GM21381 (cell line): ENCODE results near the gene RIN1.
"Not testable (repeated sequence)": the region's sequence is repeated elsewhere in the genome, so short reads cannot be mapped to it uniquely, and the experiment has no call there.

Experiments used
- ATAC-seq: cut with Tn5 transposase; IDR thresholded peaks from one replicate; pipeline ENCODE4 v1.9.1; 2021; ENCODE audit warnings: mild to moderate bottlenecking, moderate library complexity; ENCODE audit not compliant: unreplicated experiment

Gene RIN1, protein sequence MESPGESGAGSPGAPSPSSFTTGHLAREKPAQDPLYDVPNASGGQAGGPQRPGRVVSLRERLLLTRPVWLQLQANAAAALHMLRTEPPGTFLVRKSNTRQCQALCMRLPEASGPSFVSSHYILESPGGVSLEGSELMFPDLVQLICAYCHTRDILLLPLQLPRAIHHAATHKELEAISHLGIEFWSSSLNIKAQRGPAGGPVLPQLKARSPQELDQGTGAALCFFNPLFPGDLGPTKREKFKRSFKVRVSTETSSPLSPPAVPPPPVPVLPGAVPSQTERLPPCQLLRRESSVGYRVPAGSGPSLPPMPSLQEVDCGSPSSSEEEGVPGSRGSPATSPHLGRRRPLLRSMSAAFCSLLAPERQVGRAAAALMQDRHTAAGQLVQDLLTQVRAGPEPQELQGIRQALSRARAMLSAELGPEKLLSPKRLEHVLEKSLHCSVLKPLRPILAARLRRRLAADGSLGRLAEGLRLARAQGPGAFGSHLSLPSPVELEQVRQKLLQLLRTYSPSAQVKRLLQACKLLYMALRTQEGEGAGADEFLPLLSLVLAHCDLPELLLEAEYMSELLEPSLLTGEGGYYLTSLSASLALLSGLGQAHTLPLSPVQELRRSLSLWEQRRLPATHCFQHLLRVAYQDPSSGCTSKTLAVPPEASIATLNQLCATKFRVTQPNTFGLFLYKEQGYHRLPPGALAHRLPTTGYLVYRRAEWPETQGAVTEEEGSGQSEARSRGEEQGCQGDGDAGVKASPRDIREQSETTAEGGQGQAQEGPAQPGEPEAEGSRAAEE

DNA sequence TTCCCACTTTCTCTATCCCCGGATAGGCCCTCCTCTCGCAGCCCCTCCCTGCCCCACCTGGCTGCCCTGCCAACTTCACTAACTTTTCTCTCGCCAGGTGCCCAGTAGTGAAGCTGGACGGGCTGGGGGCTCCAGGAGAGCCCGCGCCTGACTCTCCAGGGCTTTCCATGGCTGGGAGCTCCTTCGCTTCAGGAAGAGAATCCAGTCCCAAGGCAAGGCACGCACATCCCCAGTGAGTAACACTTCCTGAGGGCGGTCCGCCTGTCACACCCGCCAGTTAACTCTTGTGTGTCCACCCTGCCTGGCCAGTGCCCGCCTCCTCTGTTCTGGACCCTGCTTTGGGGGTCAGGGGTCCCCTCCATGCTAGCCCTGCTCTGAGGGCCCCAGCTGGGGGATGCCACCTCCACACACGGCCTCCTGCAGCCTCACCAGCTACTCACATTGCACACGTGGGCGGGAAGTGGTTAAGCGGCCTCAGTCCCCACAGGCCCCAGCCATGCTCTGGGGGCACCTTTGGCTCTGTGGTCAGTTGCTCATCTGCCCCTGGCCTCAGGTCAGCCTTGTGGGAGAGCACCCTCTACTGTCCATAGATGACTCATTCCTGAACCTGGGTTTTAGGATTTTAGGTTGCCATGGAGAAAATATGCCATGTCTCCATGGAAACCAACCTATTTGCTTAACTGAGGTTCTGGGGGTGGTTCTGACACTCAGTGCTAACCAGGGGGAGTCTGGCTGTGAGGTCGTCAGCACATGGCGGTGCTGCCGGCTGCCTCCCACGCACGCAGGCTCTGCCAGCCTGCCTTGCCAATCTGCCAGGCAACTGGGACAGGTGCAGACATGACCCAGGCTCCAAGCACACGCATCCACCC is at the start of gene RIN1:
Gene RIN1 (minus strand): TSS at position 201 of the 869 bp plus-strand sequence. CDS start 32 bp downstream, at position 169.
- ATAC-seq = peak; percentile 63

DNA sequence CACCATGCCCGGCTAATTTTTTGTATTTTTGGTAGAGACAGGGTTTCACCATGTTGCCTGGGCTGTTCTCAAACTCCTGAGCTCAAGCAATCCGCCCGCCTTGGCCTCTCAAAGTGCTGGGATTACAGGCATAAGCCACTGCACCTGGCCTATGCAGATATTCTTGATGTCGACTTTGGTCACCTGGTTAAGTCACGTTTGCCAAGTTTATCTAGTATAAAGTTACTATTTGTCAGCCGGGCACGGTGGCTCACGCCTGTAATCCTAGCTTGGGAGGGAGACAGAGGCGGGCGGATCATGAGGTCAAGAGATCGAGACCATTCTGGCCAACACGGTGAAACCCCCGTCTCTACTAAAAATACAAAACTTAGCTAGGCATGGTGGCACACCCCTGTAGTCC is 48.1 kb upstream of the RIN1 start:
- ATAC-seq = not testable (repeated sequence)

DNA sequence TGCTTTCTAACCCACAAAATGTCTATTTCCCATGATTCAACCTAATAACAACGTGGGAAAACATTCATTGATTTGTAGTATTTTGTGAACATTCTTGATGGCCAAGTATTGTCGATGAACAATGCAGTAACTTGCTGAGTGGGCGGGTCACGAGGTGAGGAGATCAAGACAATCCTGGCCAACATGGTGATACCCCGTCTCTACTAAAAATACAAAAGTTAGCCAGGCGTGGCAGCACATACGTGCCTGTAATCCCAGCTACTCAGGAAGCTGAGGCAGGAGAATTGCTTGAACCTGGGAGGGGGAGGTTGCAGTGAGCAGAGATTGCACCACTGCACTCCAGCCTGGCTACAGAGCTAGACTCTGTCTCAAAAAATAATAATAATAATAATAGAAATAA is 44.0 kb upstream of the RIN1 start:
- not testable (repeated sequence) for ATAC-seq

DNA sequence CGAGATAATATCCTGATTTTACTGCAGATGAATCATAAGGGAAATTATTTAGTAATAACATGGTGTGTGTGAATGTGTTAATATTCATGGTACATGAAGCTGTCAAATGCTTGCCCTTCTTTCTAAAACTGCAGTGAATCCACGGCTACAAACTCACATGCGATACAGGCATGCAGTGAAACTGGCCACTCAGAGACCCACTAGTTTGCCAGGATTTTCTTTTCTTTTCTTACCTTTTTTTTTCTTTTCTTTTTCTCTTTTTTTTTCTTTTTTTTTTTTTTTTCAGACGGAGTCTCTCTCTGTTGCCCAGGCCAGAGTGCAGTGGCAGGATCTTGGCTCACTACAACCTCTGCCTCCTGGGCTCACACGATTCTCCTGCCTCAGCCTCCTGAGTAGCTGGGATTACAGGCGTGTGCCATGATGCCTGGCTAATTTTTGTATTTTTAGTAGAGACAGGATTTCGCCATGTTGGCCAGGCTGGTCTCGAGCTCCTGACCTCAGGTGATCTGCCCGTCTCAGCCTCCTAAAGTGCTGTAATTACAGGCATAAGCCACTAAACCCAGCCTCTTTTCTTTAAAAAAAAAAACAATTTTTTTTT is 37.6 kb upstream of the RIN1 start:
- ATAC-seq = not testable (repeated sequence)

DNA sequence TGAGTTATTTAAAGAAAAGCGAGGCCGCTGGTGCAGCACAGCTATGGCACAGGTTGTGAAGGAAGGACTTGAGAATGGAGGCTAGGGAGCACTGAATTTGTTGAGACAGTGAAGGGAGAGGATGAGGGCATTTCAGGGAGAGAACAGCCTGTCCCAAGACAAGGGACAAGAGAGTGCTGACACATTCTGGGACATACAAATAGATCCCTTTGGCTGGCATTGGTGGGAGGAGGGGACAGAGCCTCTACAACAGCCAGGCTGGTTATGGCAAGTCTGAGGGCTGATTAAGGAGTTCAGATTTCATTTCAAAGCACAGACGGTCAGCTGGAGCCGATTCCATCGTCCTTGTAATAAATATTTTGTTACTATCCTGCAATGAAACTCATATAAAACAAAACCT is 37.0 kb upstream of the RIN1 start:
- no peak for ATAC-seq

DNA sequence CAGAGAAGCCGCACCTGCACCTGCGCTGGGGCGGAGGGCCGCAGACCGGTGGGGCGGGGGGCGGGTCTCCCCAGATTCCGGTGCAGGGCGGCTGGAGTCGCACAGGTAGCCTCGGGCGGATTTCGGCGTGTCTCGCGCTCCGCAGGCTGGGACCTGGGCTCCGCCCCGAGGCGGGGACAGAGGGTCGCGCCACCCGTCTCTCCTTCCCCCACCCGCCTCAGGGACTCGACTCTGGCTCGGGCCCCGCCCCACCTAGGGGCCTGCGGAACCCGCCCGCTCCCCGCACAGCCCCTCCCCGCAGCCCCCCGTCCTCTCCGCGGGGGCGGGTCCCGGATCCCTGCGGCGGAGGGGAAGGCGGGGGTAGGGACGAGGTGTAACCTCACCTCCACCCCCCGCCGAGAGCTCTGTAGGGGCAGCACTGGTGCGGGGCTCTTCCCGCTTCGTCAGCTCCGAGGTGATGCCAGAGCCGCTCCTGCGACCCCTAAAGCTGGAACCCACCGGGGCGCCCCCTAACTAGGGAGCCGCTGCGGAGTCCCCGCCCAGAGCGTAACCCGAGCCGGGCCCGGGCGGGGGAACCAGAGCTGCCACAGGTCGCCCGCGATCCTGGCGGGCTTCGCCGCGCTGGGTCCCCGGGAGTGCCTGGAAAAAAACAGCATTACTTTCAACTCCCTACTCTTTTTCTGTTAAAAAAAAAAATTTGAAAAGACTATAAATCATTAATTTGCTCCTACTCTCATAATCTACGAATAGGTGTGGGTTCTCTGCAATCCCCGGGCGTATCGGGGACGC is 35.6 kb upstream of the RIN1 start, which contains the start of gene SLC29A2:
Gene SLC29A2 (minus strand): TSS at position 134 of the 789 bp plus-strand sequence. CDS start 169 bp downstream, outside the sequence.
- peak; percentile 68 for ATAC-seq

DNA sequence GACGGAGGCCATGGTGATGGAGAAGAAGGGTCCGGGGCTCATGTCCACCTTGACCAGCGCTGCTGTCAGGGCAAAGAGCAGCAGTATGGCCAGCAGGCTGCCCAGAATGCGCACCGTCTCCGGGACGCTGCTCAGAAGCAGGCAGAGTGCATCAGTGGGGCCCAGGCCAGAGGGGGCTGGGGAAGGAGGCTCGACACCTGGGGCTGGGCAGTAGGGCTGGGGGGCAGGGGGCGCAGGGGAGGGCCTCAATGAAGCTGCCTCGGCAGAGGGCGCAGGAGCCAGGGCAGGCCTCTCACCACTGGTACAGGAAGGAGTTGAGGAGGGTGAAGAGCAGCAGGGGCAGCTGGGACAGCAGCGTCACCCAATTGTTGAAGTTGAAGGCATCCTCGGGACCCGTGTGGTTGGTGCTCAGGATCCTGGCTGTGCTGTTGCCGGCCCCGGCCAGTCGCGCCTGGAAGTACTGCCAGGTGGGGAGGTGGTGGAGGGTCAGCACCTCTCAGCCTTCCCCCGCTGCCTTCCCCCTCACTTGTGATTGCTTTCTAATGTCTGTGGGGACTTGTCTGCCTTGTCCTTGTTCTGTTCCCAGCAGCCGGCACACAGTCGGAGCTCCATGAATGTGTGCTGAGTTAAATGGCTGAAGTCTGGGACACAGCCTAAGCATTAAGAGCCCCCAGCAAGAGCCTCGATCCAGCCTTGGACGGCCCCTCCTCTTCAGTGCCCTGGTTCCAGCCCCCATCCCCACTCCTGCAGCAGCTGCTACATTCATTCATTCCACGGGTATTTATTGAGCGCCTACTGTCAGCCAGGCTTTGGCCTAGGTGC is 33.0 kb upstream of the RIN1 start:
- no peak for ATAC-seq

DNA sequence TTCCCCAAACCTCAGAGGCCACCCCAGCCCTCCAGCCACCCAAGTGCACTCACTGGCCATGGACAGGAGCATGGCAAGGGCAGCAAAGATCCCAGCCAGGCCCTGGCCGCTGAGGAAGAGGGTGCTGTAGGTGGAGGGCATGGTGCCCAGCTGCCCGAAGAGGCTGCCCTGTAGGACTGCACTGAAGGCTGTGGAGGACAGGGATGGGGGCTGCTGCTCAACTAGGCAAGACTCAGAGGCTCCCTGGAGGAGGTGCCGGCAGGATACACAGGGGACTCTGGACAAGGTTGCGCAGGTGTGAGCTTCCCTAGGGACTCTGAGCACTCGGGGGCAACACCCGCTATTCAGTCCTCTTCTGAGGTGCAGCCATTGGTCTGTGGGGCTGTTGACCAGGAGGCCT is 32.2 kb upstream of the RIN1 start:
- ATAC-seq = no peak

DNA sequence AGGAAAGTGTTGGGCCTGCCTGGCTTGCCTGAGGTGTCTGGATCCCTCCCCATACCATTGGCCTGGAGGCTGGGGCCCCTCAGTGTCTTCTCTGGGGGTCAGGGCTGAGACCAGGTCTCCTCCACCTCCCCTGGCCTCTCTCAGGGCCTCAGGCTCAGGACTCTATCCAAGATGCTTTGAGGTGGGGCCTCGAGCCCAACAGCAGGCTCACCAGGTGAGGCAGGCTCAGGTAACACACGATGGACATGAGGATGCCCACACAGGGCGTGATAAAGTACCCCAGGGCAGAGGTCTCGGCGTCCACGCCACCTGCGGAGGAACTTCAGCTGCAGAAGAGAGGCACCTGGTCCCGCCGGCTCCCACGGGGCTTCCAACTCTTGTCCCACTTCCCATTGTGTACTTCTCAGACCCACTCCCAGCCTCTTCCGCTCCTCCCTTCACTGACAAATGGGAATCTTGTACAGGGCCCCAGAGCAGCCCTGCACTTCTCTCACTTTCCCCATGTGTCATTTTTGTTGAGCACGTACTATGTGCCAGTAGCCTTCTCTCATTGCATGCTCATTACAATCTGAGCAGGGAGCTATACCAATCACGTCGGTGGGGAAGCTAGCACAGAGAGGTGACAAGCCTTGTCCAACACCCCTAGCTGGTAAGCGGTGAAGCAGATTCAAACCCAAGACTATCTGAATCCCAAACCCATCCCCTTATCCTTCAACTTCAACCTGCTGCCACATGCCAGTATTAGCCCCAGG is 31.5 kb upstream of the RIN1 start:
- no peak for ATAC-seq

DNA sequence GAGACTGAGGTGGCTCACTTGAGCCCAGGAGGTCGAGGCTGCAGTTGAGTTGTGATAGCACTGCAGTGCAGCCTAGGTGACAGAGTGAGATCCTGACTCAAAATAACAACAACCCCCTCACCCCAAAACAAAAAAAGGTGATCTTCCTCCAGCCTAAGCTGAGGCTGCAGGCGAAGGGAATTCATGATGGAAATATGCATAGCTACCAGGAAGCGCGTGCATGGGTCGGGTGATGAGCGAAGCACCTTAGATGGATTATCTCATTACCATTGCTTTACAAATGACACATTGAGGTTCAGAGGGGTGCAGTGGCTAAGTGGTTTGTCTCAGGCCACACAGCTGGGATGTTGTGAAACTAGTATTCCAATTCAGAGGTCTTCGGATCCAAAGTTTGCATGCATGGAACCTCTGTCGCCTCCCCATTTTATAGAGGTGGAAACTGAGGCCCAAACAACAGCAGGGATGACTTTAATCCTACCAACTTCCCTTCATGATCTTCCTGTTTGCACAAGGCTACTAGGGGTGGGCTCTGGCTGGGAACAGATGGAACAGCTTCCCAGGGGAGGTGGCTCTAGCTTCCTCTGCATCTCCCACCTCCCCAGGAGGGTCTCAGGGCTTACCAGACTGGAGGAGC is 30.7 kb upstream of the RIN1 start:
- ATAC-seq = no peak

DNA sequence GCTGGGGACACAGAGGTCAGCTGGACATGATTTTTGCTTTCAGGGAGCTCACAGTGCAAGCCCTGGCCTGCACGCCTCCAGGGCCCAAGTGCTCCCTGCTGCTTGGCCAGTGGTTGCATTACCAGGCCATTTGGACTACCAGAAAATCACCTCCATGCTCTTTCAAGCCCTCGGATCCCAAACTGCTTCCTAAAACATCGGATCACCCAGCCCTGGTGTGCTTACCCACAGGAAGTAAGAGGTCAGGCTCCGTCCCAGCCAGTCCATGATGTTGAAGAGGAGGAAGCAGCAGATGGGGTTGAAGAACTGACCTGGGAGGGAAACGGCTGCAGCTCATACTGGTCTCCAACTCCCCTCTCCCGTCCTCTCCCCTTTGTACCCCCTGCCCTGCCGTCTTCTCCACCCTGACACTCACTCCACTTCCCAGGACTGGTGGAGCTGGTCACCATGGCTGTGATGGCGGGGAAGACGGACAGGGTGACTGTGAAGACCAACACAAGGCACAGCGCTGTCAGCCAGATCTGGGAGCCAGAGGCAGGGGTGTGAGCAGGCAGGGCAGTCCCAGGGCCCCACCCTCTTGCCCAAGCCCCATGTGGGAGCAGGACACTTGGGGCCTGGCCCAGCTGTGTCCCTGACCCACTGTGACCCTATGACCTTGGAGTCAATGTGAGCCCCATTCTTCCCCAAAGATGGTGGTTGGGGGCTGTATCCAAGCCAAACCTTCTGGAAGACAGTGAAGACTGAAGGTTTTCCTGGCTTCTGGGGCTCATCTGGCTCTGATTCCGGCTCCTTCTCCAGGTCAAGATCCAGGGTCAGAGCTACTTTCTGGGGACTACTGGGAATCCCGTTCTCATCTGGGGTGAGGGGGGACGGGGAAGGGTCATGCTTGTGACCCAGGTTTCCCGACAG is 29.7 kb upstream of the RIN1 start:
- no peak for ATAC-seq

DNA sequence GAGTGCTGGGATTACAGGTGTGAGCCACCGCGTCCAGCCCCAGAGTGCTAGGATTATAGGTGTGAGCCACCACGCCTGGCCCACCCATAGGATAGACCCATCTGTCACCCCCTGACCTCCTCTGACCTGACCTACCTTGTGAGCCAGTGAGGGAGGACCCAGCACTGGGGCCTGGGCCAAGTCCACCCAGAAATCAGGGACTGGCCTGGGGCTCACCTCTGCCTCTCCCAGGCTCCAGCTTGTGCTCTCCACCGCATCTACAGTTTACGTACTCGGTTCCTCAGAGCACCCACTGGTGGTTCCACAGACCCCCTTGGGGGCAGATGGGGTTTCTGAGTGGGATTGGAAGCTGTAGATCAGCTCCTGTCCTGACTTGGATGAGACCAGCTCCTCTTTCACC is 28.9 kb upstream of the RIN1 start:
- no peak for ATAC-seq

DNA sequence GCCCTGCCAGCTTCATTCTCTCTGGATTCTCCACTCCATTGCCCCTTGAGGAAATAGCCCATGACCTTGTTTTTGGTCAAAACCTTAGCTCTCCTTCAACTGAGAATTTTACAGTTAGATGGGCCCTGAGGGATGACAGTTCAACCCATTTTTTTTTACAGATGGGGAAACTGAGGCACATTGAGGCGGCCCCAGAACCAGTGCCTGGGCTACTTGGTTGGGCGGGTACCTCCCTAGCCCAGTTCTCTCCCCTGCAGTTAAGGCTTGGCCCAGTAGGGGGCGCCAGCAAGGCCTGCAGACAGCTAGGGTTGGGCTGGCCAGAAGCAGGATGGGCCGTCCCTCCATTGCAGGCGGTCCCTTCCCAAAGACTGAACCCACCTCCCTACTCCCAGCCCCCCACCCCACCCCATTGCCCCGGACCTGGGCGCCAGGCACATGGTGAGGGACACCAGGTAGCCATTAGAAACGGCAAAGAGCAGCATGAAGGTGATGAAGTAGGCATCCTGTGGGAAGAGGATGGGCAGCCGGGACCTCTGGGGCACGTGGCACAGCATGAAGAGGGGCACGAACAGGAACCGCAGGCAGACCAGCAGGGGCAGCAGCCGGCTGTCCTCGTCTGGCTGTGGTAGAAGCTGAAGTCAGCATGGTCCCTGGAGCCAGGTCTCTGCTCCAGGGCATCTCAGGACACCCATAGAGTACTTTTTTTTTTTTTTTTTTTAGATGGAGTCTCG is 27.7 kb upstream of the RIN1 start:
- no peak for ATAC-seq

DNA sequence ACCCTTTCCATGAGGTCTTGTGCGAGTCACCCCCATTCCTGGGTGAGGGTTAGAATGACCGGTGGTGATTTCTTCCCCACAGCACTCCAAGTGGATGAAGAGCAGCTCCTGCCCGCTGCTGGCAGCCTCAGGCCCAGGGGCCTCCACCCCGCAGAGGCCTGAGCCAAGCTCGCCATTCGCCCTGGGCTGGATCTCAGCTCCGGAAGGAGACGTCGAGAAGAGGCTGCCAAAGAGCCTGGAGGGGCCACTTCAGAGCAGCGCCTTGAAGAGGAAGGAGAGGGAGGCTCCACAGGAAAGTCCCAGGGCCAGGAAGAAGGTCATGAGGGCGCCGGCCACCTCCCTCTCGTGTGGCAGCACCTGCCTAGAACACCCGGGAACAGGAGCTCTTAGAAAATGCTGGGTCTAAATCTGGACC is 27.0 kb upstream of the RIN1 start:
- no peak for ATAC-seq

DNA sequence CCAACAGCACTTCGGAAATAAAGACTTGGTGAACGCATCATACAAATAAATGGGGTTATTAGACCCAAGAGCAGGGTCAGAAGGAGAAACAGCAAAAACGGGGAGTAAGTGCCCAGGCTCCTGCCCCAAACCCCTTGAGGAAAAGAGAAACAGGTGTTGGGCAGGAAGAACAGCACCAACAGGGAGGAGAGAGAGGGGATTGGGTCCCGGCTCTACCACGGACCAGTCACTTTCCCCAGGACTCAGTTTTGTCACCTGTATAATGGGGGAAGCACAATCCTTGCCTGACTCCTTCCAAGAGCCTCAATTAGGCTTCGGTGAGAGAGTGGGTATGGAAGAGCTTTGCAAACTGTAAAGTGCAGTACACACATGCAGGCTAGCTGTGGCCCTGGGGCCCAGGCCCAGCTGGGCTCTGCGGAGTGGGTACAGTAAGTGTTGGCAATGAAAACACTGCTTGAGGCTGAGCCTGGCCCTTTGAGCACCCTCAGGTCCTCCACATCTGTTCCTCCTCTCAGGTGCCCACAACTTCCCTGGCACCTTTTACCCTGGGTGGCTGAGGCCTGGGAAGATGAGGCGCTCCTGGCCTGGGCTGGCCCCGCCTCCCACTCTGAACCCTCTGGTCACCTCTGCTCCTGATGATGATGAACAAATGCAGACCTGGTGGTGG is 26.4 kb upstream of the RIN1 start:
- no peak for ATAC-seq
